Panc1 (cell line): ENCODE measurements around the gene AP3D1. TPM values are rescaled to one million over a fixed set of nuclear protein-coding genes. Genes with fewer than 3 reads are reported as not detected.
A peak's percentile ranks its signal among the peaks of the same experiment; 100 is the strongest.

Source experiments
- ATAC-seq: fragments of 200-7000 bp; cut with Tn5 transposase; 2 replicates; pipeline ENCODE4 v1.9.1; 2020; ENCODE audit warnings: mild to moderate bottlenecking, moderate library complexity
- BruUV-seq: library from RNA; stranded (reverse); fragments of 400-500 nt; replicated peaks from 2 replicates; lab custom pipeline; 2021; lab: Mats Ljungman, UMichigan
- CTCF ChIA-PET: fragments of 300-600 bp; sonication (Branson Sonifier 250); formaldehyde crosslinking; loops from one replicate; lab custom pipeline; 2022; ENCODE audit warnings: antibody characterized with exemption; lab: Charles Lee
- POLR2A ChIA-PET: fragments of 300-600 bp; sonication (Branson Sonifier 250); formaldehyde crosslinking; loops from one replicate; lab custom pipeline; 2022; ENCODE audit warnings: antibody characterized with exemption; lab: Charles Lee
- DNase-seq: peaks from one replicate; pipeline ENCODE4 v3.0.0-alpha.2; 2010; ENCODE audit warnings: low read depth, low spot score
- H3K27ac ChIP-seq: 2 replicates; pipeline ENCODE4 v1.5.1; 2011; ENCODE audit warnings: mild to moderate bottlenecking, low read length, inconsistent platforms
- H3K27me3 ChIP-seq: fragments of 200-500 bp; sonication (Bioruptor generic); 2 replicates; pipeline ENCODE4 v1.6.0; 2014; ENCODE audit warnings: low read length, inconsistent platforms; ENCODE audit not compliant: control insufficient read depth, insufficient read depth
- H3K36me3 ChIP-seq: fragments of 200-500 bp; sonication (Bioruptor generic); 2 replicates; pipeline ENCODE4 v1.5.1; 2014; ENCODE audit warnings: inconsistent platforms, mild to moderate bottlenecking, low read length, moderate library complexity; ENCODE audit not compliant: control insufficient read depth, insufficient read depth
- H3K4me1 ChIP-seq: 2 replicates; pipeline ENCODE4 v1.5.1; 2011; ENCODE audit warnings: inconsistent platforms, mild to moderate bottlenecking, low read length, moderate library complexity; ENCODE audit not compliant: control insufficient read depth, insufficient read depth
- H3K4me3 ChIP-seq, 2 experiments: 2 replicates each; pipeline ENCODE4 v1.5.1; 2011 to 2012; ENCODE audit warnings: low read depth in 2 of 2, low read length in 2 of 2, mild to moderate bottlenecking in 2 of 2, inconsistent platforms in 1 of 2, moderate library complexity in 1 of 2
- H3K9me3 ChIP-seq: fragments of 200-500 bp; sonication (Bioruptor generic); 2 replicates; pipeline ENCODE4 v1.5.1; 2014; ENCODE audit warnings: low read depth, mild to moderate bottlenecking, inconsistent platforms, low read length, moderate library complexity; ENCODE audit not compliant: control insufficient read depth, insufficient read depth
- CTCF ChIP-seq: fragments of 450-650 bp; IDR thresholded peaks from 2 replicates; pipeline ENCODE4 v1.5.1; 2017; ENCODE audit warnings: mild to moderate bottlenecking
- POLR2AphosphoS5 ChIP-seq: IDR thresholded peaks from 2 replicates; pipeline ENCODE4 v1.6.1; 2012; ENCODE audit warnings: mild to moderate bottlenecking, low read depth, low read length, moderate library complexity
- REST ChIP-seq, 2 experiments: IDR thresholded peaks; 2 replicates each; pipeline ENCODE4 v1.6.1; 2011 to 2012; ENCODE audit warnings: low read depth in 2 of 2, control low read depth in 1 of 2, low read length in 1 of 2, mild to moderate bottlenecking in 1 of 2, moderate library complexity in 1 of 2; ENCODE audit not compliant: insufficient read depth in 1 of 2
- SIN3A ChIP-seq: IDR thresholded peaks from 2 replicates; pipeline ENCODE4 v1.6.1; 2012; ENCODE audit warnings: low read depth, mild to moderate bottlenecking, low read length, moderate library complexity, borderline replicate concordance; ENCODE audit not compliant: insufficient read depth
- TCF7L2 ChIP-seq: IDR thresholded peaks from 2 replicates; pipeline ENCODE4 v1.6.1; 2011; ENCODE audit warnings: mild to moderate bottlenecking, low read depth, low read length, inconsistent platforms
- in situ Hi-C: cut with HindIII; loops from 2 replicates; pipeline ENCODE4 v1.10.0; 2016; ENCODE audit warnings: low sequenced_read_pairs, low pct_unique_long_range_greater_than_20kb
- intact Hi-C: fragments of 100-400 bp; cut with micrococcal nuclease; formaldehyde crosslinking; loops from one replicate; pipeline ENCODE4 v1.10.0; 2022; ENCODE audit not compliant: unreplicated experiment
- total RNA-seq: library from RNA; stranded (reverse); gene quantifications from one replicate; pipeline ENCODE4 v1.2.1, GENCODE V29; 2021; ENCODE audit not compliant: unreplicated experiment

The AP3D1 gene
- total RNA-seq, 1 experiment from 2014 or later, result 167 TPM

- no peak for TF ChIP-seq POLR2AphosphoS5
- TF ChIP-seq SIN3A, result 0 out of 2 replicates have a peak, but pooled peaks have one; percentile 56
- BruUV-seq, result no TSS peak
- H3K36me3 ChIP-seq, result peaks cover 6% of the 10 kb centered on the region; the same call in 1 of the 2 replicates
- no peak for DNase-seq
- ChIA-PET POLR2A (no interaction called here), CTCF (no interaction called here)
- in situ Hi-C loops, result no loop called here
- peak overlapping the region; percentile 88 for H3K27ac ChIP-seq
- H3K4me1 ChIP-seq, result peaks cover 50% of the 10 kb centered on the region
- no peaks in the 10 kb centered on the region for H3K9me3 ChIP-seq
- peak; percentile 47 for ATAC-seq
- H3K4me3 ChIP-seq, result peak overlapping the region; percentile 7 to 23; a peak in 3 of 4 replicates
- intact Hi-C loops, result no loop called here
- H3K27me3 ChIP-seq, result no peaks in the 10 kb centered on the region
These were observed 15.7 kb upstream of the AP3D1 start for GRCh38 chr19:2166741-2167738.

GRCh38 chr19:2164020-2164998 is 12.9 kb upstream of the AP3D1 start:
- ATAC-seq, result peak; percentile 24; the same call in 1 of the 2 replicates
- DNase-seq, result no peak
- H3K9me3 ChIP-seq, result no peaks in the 10 kb centered on the region
- H3K36me3 ChIP-seq, result peaks cover 6% of the 10 kb centered on the region; the same call in 1 of the 2 replicates
- ChIA-PET POLR2A (no interaction called here), CTCF (no interaction called here)
- H3K4me3 ChIP-seq, result peak overlapping the region; percentile 70 to 78
- TF ChIP-seq TCF7L2 (no peak), CTCF (no peak), POLR2AphosphoS5 (no peak), SIN3A (no peak), REST (IDR thresholded peaks at IDR 0.05; ENCODE audit: insufficient read depth in 1 of 2, low read depth in 2 of 2, low read length in 1 of 2) (no peak)
- no TSS peak for BruUV-seq
- intact Hi-C loops, result no loop called here
- H3K27me3 ChIP-seq, result no peaks in the 10 kb centered on the region
- in situ Hi-C loops, result no loop called here
- H3K27ac ChIP-seq, result peak overlapping the region; percentile 88
- H3K4me1 ChIP-seq, result peaks cover 23% of the 10 kb centered on the region
